Smooth muscle cell (in vitro differentiated cells): Measurements from ENCODE around the gene NPIPB2. TPM values are rescaled to one million over a fixed set of nuclear protein-coding genes. Genes with fewer than 3 reads are reported as not detected.

Experiments
- DNase-seq: peaks from one replicate; lab custom pipeline; 2025; ENCODE audit not compliant: unreplicated experiment; lab: John Stamatoyannopoulos, UW
- H2AFZ ChIP-seq: fragments of 200-600 bp; sonication (generic); 2 replicates; pipeline ENCODE4 v1.6.0; 2016; ENCODE audit warnings: antibody characterized with exemption, low read depth, mild to moderate bottlenecking
- H3F3A ChIP-seq: fragments of 200-600 bp; sonication (generic); 2 replicates; pipeline ENCODE4 v1.6.0; 2017; ENCODE audit warnings: antibody characterized with exemption, low read depth
- H3K27ac ChIP-seq: fragments of 200-600 bp; sonication (generic); 2 replicates; pipeline ENCODE4 v1.5.1; 2016; ENCODE audit warnings: low read depth, mild to moderate bottlenecking
- H3K27me3 ChIP-seq: fragments of 200-600 bp; sonication (generic); 2 replicates; pipeline ENCODE4 v1.6.1; 2016; ENCODE audit warnings: low read depth, mild to moderate bottlenecking
- H3K36me3 ChIP-seq: fragments of 200-600 bp; sonication (generic); 2 replicates; pipeline ENCODE4 v1.5.1; 2016; ENCODE audit warnings: low read depth
- H3K4me1 ChIP-seq: fragments of 200-600 bp; sonication (generic); 2 replicates; pipeline ENCODE4 v1.5.1; 2016; ENCODE audit warnings: low read depth
- H3K4me2 ChIP-seq: fragments of 200-600 bp; sonication (generic); 2 replicates; pipeline ENCODE4 v1.6.0; 2016; ENCODE audit warnings: mild to moderate bottlenecking
- H3K4me3 ChIP-seq: fragments of 200-600 bp; sonication (generic); 2 replicates; pipeline ENCODE4 v1.5.1; 2016; ENCODE audit warnings: mild to moderate bottlenecking
- H3K79me2 ChIP-seq: fragments of 200-600 bp; sonication (generic); 2 replicates; pipeline ENCODE4 v1.6.0; 2016; ENCODE audit warnings: low read depth, mild to moderate bottlenecking
- H3K9ac ChIP-seq: fragments of 200-600 bp; sonication (generic); 2 replicates; pipeline ENCODE4 v1.6.0; 2016; ENCODE audit warnings: low read depth
- H3K9me3 ChIP-seq: fragments of 200-600 bp; sonication (generic); replicated peaks from 2 replicates; pipeline ENCODE4 v1.5.1; 2016; ENCODE audit warnings: low read depth
- H4K20me1 ChIP-seq: fragments of 200-600 bp; sonication (generic); 2 replicates; pipeline ENCODE4 v1.6.0; 2016; ENCODE audit warnings: low read depth
- WGBS: methylation state at CpG from one replicate; pipeline ENCODE4 v1.1.7; 2016; ENCODE audit warnings: low lambda C conversion rate; 5-methylcytosine and 5-hydroxymethylcytosine counted together
- polyA plus RNA-seq: library from polyadenylated mRNA; unstranded; fragments of >200 nt; fragmentation: Nextera tagmentation; extraction: Ambion mirVana; gene quantifications from 2 replicates; pipeline ENCODE4 v1.2.1, GENCODE V29; 2016
- total RNA-seq: library from RNA; depleted of rRNA; stranded (reverse); fragments of >200 nt; gene quantifications from 2 replicates; pipeline ENCODE4 v1.2.3, GENCODE V29; 2014
- TF ChIP-seq, protein P1 (sequence below): fragments of 200-600 bp; sonication (generic); IDR thresholded peaks from 2 replicates; pipeline ENCODE4 v1.5.1; 2017; ENCODE audit warnings: borderline replicate concordance, mild to moderate bottlenecking, antibody characterized with exemption; ENCODE audit not compliant: insufficient read depth, poor library complexity, severe bottlenecking

Gene NPIPB2
- total and polyA plus RNA-seq, 2 experiments from 2014 or later, result 3.8 to 10.6 TPM

DNA sequence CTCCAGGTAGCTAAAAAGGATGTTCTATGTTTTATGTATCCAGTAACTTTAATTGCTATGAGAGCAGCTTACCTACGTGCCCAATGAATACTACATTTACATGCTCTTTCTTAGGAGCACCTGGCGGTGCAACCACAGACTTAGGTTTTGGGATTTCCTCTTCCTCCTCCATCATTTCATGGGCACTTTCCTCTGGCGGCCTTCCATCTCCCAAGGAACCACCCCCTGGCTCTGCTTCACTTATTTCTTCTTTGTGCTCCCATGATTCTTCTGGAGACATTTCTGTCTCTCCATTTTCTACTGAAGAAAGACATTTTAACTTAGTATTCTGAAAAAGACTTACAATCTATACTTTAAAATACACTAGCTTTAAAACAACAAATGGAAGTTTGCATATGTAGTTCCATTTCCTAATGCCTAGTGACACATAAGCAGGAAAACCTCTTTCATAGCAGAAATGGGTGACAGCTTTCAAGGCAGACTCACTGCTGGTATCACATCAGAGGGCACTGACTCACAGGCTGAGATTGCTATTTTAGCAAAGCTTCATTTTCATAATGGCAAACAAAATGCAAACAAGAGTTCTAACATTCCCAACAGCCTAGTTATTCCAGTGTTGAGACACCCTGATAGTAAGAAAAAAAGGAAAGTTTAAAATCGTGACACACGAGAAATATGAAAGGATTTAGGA is 45.2 kb downstream of the NPIPB2 start:
- no peak for DNase-seq
- H3K27ac ChIP-seq, result peak overlapping the region; percentile 66
- whole genome bisulfite sequencing, result 90% methylated on average over 5 of the region's 5 CpGs
- H3K9ac ChIP-seq, result peak overlapping the region; percentile 1
- no peaks in the 10 kb centered on the region for H3K27me3 ChIP-seq
- H2AFZ ChIP-seq, result no peak overlapping the region
- TF ChIP-seq, protein P1, sequence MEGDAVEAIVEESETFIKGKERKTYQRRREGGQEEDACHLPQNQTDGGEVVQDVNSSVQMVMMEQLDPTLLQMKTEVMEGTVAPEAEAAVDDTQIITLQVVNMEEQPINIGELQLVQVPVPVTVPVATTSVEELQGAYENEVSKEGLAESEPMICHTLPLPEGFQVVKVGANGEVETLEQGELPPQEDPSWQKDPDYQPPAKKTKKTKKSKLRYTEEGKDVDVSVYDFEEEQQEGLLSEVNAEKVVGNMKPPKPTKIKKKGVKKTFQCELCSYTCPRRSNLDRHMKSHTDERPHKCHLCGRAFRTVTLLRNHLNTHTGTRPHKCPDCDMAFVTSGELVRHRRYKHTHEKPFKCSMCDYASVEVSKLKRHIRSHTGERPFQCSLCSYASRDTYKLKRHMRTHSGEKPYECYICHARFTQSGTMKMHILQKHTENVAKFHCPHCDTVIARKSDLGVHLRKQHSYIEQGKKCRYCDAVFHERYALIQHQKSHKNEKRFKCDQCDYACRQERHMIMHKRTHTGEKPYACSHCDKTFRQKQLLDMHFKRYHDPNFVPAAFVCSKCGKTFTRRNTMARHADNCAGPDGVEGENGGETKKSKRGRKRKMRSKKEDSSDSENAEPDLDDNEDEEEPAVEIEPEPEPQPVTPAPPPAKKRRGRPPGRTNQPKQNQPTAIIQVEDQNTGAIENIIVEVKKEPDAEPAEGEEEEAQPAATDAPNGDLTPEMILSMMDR, result no peak
- H3K9me3 ChIP-seq, result no peaks in the 10 kb centered on the region
- peaks cover 3% of the 10 kb centered on the region for H3K36me3 ChIP-seq
- no peak overlapping the region for H3K4me2 ChIP-seq
- H4K20me1 ChIP-seq, result peaks cover 75% of the 10 kb centered on the region
- H3K4me1 ChIP-seq, result no peaks in the 10 kb centered on the region
- H3K4me3 ChIP-seq, result no peak overlapping the region
- H3K79me2 ChIP-seq, result peaks cover 85% of the 10 kb centered on the region
- H3F3A ChIP-seq, result peaks cover 10% of the 10 kb centered on the region

DNA sequence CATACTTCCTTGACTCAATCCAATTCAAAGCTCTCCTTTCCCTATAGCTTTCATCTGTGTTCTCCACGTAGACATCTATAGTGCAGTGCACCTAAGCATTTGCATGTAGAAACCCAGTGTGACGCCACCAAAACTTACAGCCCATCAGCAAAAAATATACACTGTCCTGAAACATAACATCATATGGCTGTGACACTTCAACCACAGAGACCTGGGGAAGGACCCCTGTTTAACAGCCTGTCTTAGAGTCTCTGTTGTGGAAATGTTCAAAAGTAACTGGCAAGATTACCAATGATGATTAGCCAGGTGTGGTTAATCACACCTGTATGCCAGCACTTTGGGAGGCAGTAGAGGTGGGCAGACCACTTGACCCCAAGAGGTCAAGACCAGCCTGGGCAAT is 48.3 kb downstream of the NPIPB2 start:
- Histone ChIP-seq H3K4me1 (no peaks in the 10 kb centered on the region), H3K4me3 (no peak overlapping the region), H3K27ac (no peak overlapping the region), H3K79me2 (peaks cover 64% of the 10 kb centered on the region), H3F3A (peaks cover 10% of the 10 kb centered on the region), H3K9me3 (no peaks in the 10 kb centered on the region), H3K27me3 (no peaks in the 10 kb centered on the region), H3K36me3 (peaks cover 7% of the 10 kb centered on the region), H4K20me1 (peaks cover 44% of the 10 kb centered on the region), H3K9ac (no peak overlapping the region), H3K4me2 (no peak overlapping the region), H2AFZ (no peak overlapping the region)
- 97% methylated on average over 2 of the region's 2 CpGs for WGBS
- no peak for DNase-seq
- TF ChIP-seq, protein P1, result no peak

DNA sequence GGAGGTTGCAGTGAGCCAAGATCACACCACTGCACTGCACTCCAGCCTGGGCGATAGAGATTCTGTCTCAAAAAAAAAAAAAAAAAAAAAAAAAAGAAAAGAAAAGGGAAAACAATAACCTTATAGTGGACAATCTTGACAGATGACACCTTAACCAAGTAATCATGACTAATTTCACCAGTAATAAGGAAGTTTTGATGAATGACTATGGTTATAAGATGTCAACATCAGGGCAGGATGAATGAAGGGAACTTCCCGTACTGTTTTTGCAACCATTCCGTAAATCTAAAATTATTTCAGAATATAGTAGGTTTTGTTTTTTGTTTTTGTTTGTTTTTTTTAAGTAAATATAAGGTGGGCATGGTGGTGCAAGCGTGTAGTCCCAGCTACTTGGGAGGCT is 49.1 kb downstream of the NPIPB2 start:
- Histone ChIP-seq H3K27me3 (no peaks in the 10 kb centered on the region), H3K4me2 (no peak overlapping the region), H3K79me2 (peaks cover 56% of the 10 kb centered on the region), H3K4me1 (no peaks in the 10 kb centered on the region), H3K36me3 (peaks cover 7% of the 10 kb centered on the region), H3F3A (peaks cover 10% of the 10 kb centered on the region), H3K4me3 (no peak overlapping the region), H3K9me3 (no peaks in the 10 kb centered on the region), H2AFZ (no peak overlapping the region), H4K20me1 (peaks cover 40% of the 10 kb centered on the region), H3K27ac (no peak overlapping the region), H3K9ac (no peak overlapping the region)
- TF ChIP-seq, protein P1, result no peak
- DNase-seq, result no peak
- WGBS, result 88% methylated on average over 4 of the region's 4 CpGs
